DND-41 (cell line): ENCODE results near the gene UBASH3B.
"Not testable (repeated sequence)": the region's sequence is repeated elsewhere in the genome, so short reads cannot be mapped to it uniquely, and the experiment has no call there.

Experiments
- ATAC-seq: fragments of 200-7000 bp; cut with Tn5 transposase; 3 replicates; pipeline ENCODE4 v1.9.1; 2021; ENCODE audit warnings: low read depth; ENCODE audit not compliant: insufficient read depth
- DNase-seq: peaks from one replicate; pipeline ENCODE4 v3.0.0-alpha.2; 2020
- H2AFZ ChIP-seq: 2 replicates; pipeline ENCODE4 v1.6.0; 2012; ENCODE audit warnings: low read depth, low read length
- H3K27ac ChIP-seq: 2 replicates; pipeline ENCODE4 v1.5.1; 2012; ENCODE audit warnings: low read length, inconsistent platforms
- H3K27me3 ChIP-seq: fragments of 200-600 bp; sonication (generic); 2 replicates; pipeline ENCODE4 v1.6.0; 2012; ENCODE audit warnings: low read length, mild to moderate bottlenecking, inconsistent platforms; ENCODE audit not compliant: insufficient read depth, poor library complexity
- H3K36me3 ChIP-seq: 2 replicates; pipeline ENCODE4 v1.5.1; 2012; ENCODE audit warnings: low read length, inconsistent platforms; ENCODE audit not compliant: insufficient read depth
- H3K4me1 ChIP-seq: 2 replicates; pipeline ENCODE4 v1.5.1; 2012; ENCODE audit warnings: mild to moderate bottlenecking, low read length; ENCODE audit not compliant: insufficient read depth
- H3K4me2 ChIP-seq: 2 replicates; pipeline ENCODE4 v1.6.0; 2012; ENCODE audit warnings: mild to moderate bottlenecking, moderate library complexity, low read length, inconsistent platforms; ENCODE audit not compliant: insufficient read depth
- H3K4me3 ChIP-seq, 2 experiments: fragments of 200-600 bp in 1 of 2; shearing (Covaris generic) in 1 of 2; 2 replicates each; pipeline ENCODE4 v1.5.1; 2012 to 2016; ENCODE audit warnings: inconsistent platforms in 2 of 2, low read length in 2 of 2, mild to moderate bottlenecking in 2 of 2, low read depth in 1 of 2, moderate library complexity in 1 of 2
- H3K79me2 ChIP-seq: 2 replicates; pipeline ENCODE4 v1.6.0; 2012; ENCODE audit warnings: low read length, inconsistent platforms; ENCODE audit not compliant: insufficient read depth
- H3K9ac ChIP-seq: 2 replicates; pipeline ENCODE4 v1.6.0; 2012; ENCODE audit warnings: low read depth, mild to moderate bottlenecking, inconsistent platforms, low read length, moderate library complexity
- H3K9me3 ChIP-seq: 2 replicates; pipeline ENCODE4 v1.5.1; 2012; ENCODE audit warnings: low read length, moderate library complexity, mild to moderate bottlenecking, inconsistent platforms; ENCODE audit not compliant: insufficient read depth, severe bottlenecking
- H4K20me1 ChIP-seq: 2 replicates; pipeline ENCODE4 v1.6.0; 2012; ENCODE audit warnings: low read length; ENCODE audit not compliant: insufficient read depth
- EZH2 ChIP-seq: IDR thresholded peaks from 3 replicates; pipeline ENCODE4 v1.6.1; 2012; ENCODE audit warnings: borderline replicate concordance, low read depth, mild to moderate bottlenecking, moderate library complexity, low read length, inconsistent platforms; ENCODE audit not compliant: severe bottlenecking
- TF ChIP-seq, protein P1 (sequence below): IDR thresholded peaks from 2 replicates; pipeline ENCODE4 v1.5.1; 2012; ENCODE audit warnings: borderline replicate concordance, low read length, moderate library complexity, mild to moderate bottlenecking; ENCODE audit not compliant: poor library complexity, severe bottlenecking; ENCODE audit errors: extremely low read depth

Gene UBASH3B

DNA sequence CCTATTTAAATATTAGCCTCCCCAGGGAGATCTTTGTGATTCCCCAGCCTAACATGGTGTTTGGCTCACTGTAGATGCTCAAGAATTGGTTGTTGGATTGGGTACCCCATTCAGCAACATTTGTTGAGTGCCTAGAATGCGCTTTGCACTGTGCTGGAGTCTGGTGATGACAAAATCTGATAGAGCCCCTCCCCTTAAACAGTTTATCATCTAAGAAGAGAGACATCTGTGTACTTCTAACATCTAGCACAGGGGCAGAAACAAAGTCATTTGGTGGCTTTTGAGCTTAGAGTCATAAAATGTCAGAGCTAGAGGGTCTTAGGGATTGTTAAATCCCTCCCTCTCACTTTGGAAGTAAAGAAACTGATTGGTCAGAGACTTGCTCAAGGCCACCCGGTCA lies 73.0 kb downstream of the UBASH3B start:
- H3K79me2 ChIP-seq = peaks cover 90% of the 10 kb centered on the region
- no peak for TF ChIP-seq EZH2
- TF ChIP-seq, protein P1, sequence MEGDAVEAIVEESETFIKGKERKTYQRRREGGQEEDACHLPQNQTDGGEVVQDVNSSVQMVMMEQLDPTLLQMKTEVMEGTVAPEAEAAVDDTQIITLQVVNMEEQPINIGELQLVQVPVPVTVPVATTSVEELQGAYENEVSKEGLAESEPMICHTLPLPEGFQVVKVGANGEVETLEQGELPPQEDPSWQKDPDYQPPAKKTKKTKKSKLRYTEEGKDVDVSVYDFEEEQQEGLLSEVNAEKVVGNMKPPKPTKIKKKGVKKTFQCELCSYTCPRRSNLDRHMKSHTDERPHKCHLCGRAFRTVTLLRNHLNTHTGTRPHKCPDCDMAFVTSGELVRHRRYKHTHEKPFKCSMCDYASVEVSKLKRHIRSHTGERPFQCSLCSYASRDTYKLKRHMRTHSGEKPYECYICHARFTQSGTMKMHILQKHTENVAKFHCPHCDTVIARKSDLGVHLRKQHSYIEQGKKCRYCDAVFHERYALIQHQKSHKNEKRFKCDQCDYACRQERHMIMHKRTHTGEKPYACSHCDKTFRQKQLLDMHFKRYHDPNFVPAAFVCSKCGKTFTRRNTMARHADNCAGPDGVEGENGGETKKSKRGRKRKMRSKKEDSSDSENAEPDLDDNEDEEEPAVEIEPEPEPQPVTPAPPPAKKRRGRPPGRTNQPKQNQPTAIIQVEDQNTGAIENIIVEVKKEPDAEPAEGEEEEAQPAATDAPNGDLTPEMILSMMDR = no peak
- DNase-seq (no peak), ATAC-seq (no peak)
- H3K4me3 ChIP-seq = no peak overlapping the region
- no peaks in the 10 kb centered on the region for H3K9me3 ChIP-seq
- H3K36me3 ChIP-seq = peaks cover 9% of the 10 kb centered on the region; the same call in 1 of the 2 replicates
- H3K27me3 ChIP-seq = no peaks in the 10 kb centered on the region
- no peak overlapping the region for H2AFZ ChIP-seq
- no peaks in the 10 kb centered on the region for H4K20me1 ChIP-seq
- no peak overlapping the region for H3K9ac ChIP-seq
- H3K4me2 ChIP-seq = no peak overlapping the region
- H3K4me1 ChIP-seq = peaks cover 87% of the 10 kb centered on the region
- peak overlapping the region; percentile 93 for H3K27ac ChIP-seq

DNA sequence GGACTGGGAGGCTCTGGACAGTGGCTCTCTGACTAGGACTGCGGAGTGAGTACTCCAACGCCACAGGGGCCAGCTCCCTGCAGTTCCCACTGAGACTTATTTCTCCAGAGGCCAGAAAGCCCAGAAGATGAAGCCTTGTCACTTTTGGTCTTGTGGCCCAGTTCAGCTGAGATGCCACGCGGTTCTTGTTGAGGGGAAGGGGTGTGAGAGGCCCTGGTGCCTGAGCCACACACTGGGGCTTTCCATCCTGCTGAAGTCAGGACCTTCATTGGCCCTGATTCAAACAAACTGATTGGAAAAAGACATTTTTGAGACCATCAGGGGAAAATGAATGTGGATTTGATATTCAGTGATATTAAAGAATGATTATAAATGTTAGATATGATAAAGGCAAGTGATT lies 73.6 kb downstream of the UBASH3B start:
- H2AFZ ChIP-seq = no peak overlapping the region
- H4K20me1 ChIP-seq = no peaks in the 10 kb centered on the region
- peaks cover 9% of the 10 kb centered on the region; the same call in 1 of the 2 replicates for H3K36me3 ChIP-seq
- no peaks in the 10 kb centered on the region for H3K9me3 ChIP-seq
- TF ChIP-seq, protein P1 = no peak
- no peak for TF ChIP-seq EZH2
- H3K27ac ChIP-seq = peak overlapping the region; percentile 93
- DNase-seq (no peak), ATAC-seq (no peak)
- no peaks in the 10 kb centered on the region for H3K27me3 ChIP-seq
- no peak overlapping the region for H3K4me3 ChIP-seq
- H3K4me1 ChIP-seq = peaks cover 87% of the 10 kb centered on the region
- no peak overlapping the region for H3K4me2 ChIP-seq
- H3K79me2 ChIP-seq = peaks cover 90% of the 10 kb centered on the region
- peak overlapping the region; percentile 5; the same call in 1 of the 2 replicates for H3K9ac ChIP-seq

DNA sequence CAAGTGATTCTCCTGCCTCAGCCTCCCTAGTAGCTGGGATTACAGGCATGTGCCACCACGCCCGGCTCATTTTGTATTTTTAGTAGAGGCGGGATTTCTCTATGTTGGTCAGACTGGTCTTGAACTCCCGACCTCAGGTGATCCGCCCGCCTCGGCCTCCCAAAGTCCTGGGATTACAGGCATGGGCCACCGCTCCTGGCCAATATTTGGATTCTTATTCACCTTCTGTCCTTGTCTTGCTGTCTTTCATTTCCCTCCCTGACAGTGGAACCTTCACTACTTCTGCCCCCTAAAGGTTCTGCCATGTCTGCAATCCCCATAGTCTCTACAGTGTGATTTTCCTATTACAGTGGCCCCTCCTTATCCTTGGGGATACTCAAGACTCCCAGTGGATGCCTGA lies 75.2 kb downstream of the UBASH3B start:
- not testable (repeated sequence) for H4K20me1 ChIP-seq, ATAC-seq, H3K9me3 ChIP-seq, H3K9ac ChIP-seq, DNase-seq, H3K27me3 ChIP-seq, H3K4me2 ChIP-seq, H2AFZ ChIP-seq, H3K4me3 ChIP-seq, H3K36me3 ChIP-seq
- Histone ChIP-seq H3K4me1 (peaks cover 87% of the 10 kb centered on the region), H3K79me2 (peaks cover 92% of the 10 kb centered on the region), H3K27ac (peak overlapping the region; percentile 51)

DNA sequence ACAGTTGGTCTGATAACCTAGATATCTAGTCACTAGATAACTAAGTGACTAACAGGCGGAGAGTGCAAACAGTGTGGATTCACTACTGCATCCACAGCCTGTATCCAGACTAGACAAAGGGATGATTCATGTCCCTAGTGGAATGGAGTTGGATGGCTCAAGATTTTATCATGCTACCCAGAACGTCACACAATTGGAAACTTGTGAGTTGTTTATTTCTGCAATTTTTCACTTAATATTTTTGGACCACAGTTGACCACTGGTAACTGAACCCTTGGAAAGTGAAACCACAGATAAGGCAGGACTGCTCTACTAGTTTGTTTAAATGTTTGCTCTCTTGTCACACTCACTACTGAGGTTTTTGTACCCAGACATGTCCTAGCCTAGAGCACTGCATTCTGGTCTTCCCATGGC lies 76.0 kb downstream of the UBASH3B start:
- no peaks in the 10 kb centered on the region for H4K20me1 ChIP-seq
- no peak for TF ChIP-seq EZH2
- TF ChIP-seq, protein P1 = no peak
- H3K27me3 ChIP-seq = no peaks in the 10 kb centered on the region
- DNase-seq (no peak), ATAC-seq (no peak)
- H3K4me2 ChIP-seq = no peak overlapping the region
- H3K4me1 ChIP-seq = peaks cover 79% of the 10 kb centered on the region
- no peak overlapping the region for H3K9ac ChIP-seq
- H3K79me2 ChIP-seq = peaks cover 94% of the 10 kb centered on the region
- no peak overlapping the region for H2AFZ ChIP-seq
- H3K27ac ChIP-seq = peak overlapping the region; percentile 51
- peaks cover 9% of the 10 kb centered on the region; the same call in 1 of the 2 replicates for H3K36me3 ChIP-seq
- no peak overlapping the region for H3K4me3 ChIP-seq
- H3K9me3 ChIP-seq = no peaks in the 10 kb centered on the region
